GM12801 (cell line): ENCODE data around the gene LRRC74A.

Experiments
- CTCF ChIP-seq: IDR thresholded peaks from one replicate; pipeline ENCODE4 v1.5.1; 2011; ENCODE audit warnings: control low read depth; ENCODE audit not compliant: insufficient read length; ENCODE audit errors: extremely low read depth

LRRC74A gene

GRCh38 chr14:76910371-76910890 is 84.2 kb downstream of the LRRC74A start:
- no peak for TF ChIP-seq CTCF

- no peak for TF ChIP-seq CTCF
Measured at GRCh38 chr14:76911473-76911872, 85.3 kb downstream of the LRRC74A start.

GRCh38 chr14:76916040-76916715 is 90.0 kb downstream of the LRRC74A start:
- no peak for TF ChIP-seq CTCF

DNA sequence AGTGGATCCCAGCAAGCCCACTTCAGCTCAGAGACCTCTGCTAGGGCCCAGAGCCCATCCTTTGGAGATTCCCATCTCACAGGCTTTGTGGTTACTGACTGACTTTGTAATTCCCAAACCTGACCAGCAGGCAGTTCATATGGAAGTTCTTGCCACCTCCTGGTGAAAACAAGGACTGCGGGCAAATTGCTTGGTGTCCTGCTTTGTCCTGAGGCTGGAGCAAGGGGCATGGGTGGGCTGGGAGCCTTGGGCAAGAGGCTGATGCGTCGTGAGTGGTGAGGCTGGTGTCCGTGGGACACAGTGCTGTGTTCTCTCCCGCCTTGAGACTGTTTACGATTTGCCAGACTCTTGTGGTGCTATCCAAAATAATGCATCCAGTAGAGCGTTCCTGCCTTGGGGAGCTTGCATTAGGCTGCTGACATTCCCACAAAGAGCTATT is 91.0 kb downstream of the LRRC74A start:
- no peak for TF ChIP-seq CTCF

DNA sequence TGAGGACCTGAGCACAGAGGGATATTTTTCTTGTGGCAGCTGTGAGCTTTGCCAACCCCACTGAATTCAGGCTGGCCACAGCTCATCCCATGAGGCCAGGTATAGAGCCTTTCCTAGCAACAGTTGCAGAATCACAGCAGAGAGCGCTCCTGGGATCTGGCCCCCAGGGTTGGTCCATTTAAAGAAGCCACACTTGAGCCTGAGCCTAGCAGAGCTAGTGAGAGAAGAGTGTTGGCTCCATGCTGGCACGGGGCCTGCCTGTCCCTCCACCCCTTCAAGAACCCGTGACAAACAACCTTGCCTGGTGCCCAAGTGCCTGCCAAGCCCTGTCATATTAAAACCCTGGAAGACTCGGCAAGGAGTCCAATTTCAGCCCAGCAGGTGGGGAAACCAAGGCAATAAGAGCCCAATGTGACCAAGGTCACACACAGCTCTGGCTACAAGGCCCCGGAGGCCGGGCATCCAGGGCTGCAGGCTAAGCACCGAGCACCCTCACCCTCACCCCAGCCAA is 91.6 kb downstream of the LRRC74A start:
- no peak for TF ChIP-seq CTCF

GRCh38 chr14:76918256-76918781 is 92.1 kb downstream of the LRRC74A start:
- TF ChIP-seq CTCF: no peak

GRCh38 chr14:76918782-76919394 is 92.7 kb downstream of the LRRC74A start:
- TF ChIP-seq CTCF: no peak
